RWPE2 (cell line): Measurements from ENCODE around the gene COL9A2.

Experiments used
- ATAC-seq: fragments of 200-7000 bp; cut with Tn5 transposase; 3 replicates; pipeline ENCODE4 v1.9.1; 2021; ENCODE audit warnings: low read depth
- DNase-seq: peaks from one replicate; pipeline ENCODE4 v3.0.0-alpha.2; 2020; ENCODE audit warnings: low spot score
- H3K27ac ChIP-seq: fragments of 450-650 bp; 2 replicates; pipeline ENCODE4 v1.5.1; 2017; ENCODE audit warnings: mild to moderate bottlenecking; ENCODE audit not compliant: poor library complexity, severe bottlenecking
- H3K27me3 ChIP-seq: fragments of 250-450 bp; sonication (Bioruptor Pico); 2 replicates; pipeline ENCODE4 v1.5.1; 2021; ENCODE audit warnings: mild to moderate bottlenecking, moderate library complexity; ENCODE audit not compliant: insufficient read depth, poor library complexity, severe bottlenecking
- H3K36me3 ChIP-seq: fragments of 250-450 bp; sonication (Bioruptor Pico); 2 replicates; pipeline ENCODE4 v1.5.1; 2020; ENCODE audit warnings: low read depth, mild to moderate bottlenecking, moderate library complexity
- H3K4me1 ChIP-seq: fragments of 250-450 bp; sonication (Bioruptor Pico); 2 replicates; pipeline ENCODE4 v1.5.1; 2021; ENCODE audit warnings: mild to moderate bottlenecking, moderate library complexity; ENCODE audit not compliant: insufficient read depth, poor library complexity, severe bottlenecking
- H3K4me3 ChIP-seq: fragments of 250-450 bp; sonication (Bioruptor Pico); 2 replicates; pipeline ENCODE4 v1.5.1; 2021; ENCODE audit warnings: mild to moderate bottlenecking, moderate library complexity; ENCODE audit not compliant: severe bottlenecking
- H3K9me3 ChIP-seq: fragments of 250-450 bp; sonication (Bioruptor Pico); 2 replicates; pipeline ENCODE4 v1.5.1; 2021; ENCODE audit warnings: mild to moderate bottlenecking, moderate library complexity; ENCODE audit not compliant: severe bottlenecking
- CTCF ChIP-seq: fragments of 450-650 bp; IDR thresholded peaks from one replicate; pipeline ENCODE4 v1.5.1; 2017; ENCODE audit warnings: mild to moderate bottlenecking, moderate library complexity; ENCODE audit not compliant: poor library complexity, severe bottlenecking

The COL9A2 gene

DNA sequence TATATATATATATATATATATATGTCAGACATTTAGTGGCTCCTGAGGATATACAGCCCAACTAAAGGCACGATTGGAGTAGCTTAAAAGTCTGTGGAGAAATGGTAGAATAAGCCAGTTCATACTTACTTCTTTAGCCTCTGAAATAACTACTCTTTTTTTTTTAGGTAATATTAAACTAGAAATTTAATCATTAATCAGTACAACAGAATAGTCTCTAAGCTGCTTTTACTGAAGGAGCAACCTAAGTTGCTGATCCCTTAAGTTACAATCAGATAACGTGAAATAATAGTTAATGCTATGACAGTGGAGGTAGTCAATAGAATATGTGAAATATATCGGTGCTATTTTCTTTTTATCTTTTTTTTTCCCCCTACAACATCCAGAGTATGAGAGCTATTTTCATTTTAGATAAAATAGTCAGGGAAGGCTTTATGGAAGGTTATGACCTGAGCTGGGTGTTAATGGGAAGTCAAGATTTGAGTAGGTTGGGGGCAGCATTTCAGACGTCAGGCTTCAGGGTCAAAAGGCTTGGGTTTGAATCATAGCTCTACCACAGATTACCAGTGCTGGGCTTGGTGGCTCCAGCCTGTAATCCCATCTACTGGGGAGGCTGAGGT, 43.4 kb downstream of the COL9A2 start:
- no peaks in the 10 kb centered on the region for H3K4me1 ChIP-seq
- no peak for TF ChIP-seq CTCF
- peaks cover 74% of the 10 kb centered on the region for H3K36me3 ChIP-seq
- H3K9me3 ChIP-seq, result no peaks in the 10 kb centered on the region
- no peak overlapping the region for H3K4me3 ChIP-seq
- DNase-seq, result no peak
- no peak overlapping the region for H3K27ac ChIP-seq
- no peak for ATAC-seq
- H3K27me3 ChIP-seq, result no peaks in the 10 kb centered on the region

DNA sequence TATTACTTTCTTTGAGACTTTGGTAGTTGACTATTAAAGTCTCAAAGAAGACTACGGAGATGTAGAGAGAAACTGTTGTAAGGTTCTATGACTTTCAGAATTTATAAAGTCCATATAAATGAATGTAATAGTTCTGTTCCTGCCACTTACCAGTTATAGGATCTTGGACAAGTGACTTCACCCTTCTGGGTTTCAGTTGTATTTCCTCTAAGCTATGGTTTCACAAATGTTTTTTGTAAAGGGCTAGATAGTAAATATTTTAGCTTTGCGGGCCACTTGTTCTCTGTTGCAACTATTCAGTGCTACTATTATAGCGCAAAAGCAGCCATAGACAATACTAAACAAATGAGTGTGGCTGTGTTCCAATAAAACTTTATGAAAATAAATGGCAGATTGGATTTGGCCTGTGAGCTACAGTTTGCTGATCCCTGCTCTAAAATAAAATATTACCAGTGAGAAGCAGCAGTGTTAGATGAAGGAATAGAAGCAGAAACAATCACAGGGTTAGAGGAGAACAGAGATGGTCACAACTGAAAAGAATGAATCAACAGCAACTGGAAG, 44.4 kb downstream of the COL9A2 start:
- peaks cover 78% of the 10 kb centered on the region for H3K36me3 ChIP-seq
- DNase-seq, result no peak
- TF ChIP-seq CTCF, result no peak

DNA sequence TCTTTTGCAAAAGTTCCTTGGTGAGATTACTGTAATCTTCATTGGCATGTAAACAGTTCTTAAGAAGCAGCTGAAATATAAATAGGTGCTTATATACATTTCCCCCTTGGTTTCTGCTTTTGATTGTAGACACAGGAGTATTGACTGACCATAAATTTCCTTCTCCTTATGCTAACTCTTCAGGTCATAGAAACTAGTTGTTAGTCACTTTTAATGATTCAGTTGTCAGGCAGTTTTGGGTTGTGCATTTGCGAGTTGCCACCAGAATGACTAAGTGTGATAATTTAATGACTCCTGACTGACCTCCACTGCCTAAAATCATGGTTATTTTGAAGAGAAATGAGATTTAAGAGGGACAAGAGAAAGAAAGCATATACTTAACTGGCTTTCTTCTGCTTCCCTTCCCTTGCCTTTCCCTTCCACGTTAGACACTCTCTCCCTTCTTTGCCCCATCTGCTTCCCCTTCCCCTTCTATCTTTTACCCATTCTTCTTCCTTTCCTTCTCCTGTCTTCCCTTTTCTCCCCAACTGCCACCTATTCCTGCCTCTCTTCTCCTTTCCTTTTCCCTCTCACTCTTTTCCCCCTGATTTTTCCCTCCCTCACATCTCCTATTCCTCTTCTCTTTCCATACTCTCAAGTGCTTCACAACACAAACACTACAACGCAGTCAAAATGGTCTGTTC, 46.8 kb downstream of the COL9A2 start:
- Histone ChIP-seq H3K27me3 (no peaks in the 10 kb centered on the region), H3K27ac (no peak overlapping the region), H3K4me3 (no peak overlapping the region), H3K9me3 (no peaks in the 10 kb centered on the region), H3K4me1 (peaks cover 7% of the 10 kb centered on the region), H3K36me3 (peaks cover 86% of the 10 kb centered on the region)
- DNase-seq, result no peak
- no peak for TF ChIP-seq CTCF
- ATAC-seq, result no peak

More for the DNA sequence above, 44.4 kb downstream of the COL9A2 start:
- no peak for ATAC-seq
- H3K9me3 ChIP-seq, result no peaks in the 10 kb centered on the region
- peaks cover 2% of the 10 kb centered on the region for H3K4me1 ChIP-seq
- H3K4me3 ChIP-seq, result no peak overlapping the region
- no peaks in the 10 kb centered on the region for H3K27me3 ChIP-seq
- H3K27ac ChIP-seq, result no peak overlapping the region

DNA sequence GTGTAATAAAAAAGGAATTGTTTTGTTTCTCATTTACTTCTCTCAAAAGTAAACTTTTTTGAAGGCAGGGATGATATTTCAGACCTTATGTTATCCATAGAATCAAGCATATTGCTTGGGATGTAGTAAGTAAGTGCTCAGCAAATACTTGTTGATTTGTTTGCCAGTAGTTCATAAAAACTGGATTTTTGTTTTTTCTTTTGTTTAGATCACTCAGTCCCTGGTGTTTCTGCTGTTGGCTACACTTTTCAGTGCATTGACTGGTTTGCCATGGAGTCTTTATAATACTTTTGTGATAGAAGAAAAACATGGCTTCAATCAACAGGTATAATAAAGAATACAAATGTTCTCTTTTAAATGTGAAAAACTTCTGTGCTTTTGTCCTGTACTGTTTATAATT, 48.9 kb downstream of the COL9A2 start:
- no peak overlapping the region for H3K27ac ChIP-seq
- no peak for DNase-seq
- no peaks in the 10 kb centered on the region for H3K9me3 ChIP-seq
- H3K4me1 ChIP-seq, result peaks cover 7% of the 10 kb centered on the region
- no peaks in the 10 kb centered on the region for H3K27me3 ChIP-seq
- H3K4me3 ChIP-seq, result no peak overlapping the region
- ATAC-seq, result no peak
- no peak for TF ChIP-seq CTCF
- H3K36me3 ChIP-seq, result peaks cover 91% of the 10 kb centered on the region

GRCh38 chr1:40267767-40268187, 49.3 kb downstream of the COL9A2 start:
- DNase-seq, result no peak

More at GRCh38 chr1:40267767-40268187, 49.3 kb downstream of the COL9A2 start:
- ATAC-seq, result peak; percentile 50
- Histone ChIP-seq H3K4me1 (peaks cover 7% of the 10 kb centered on the region), H3K27me3 (no peaks in the 10 kb centered on the region), H3K4me3 (no peak overlapping the region), H3K27ac (peak overlapping the region; percentile 28), H3K9me3 (no peaks in the 10 kb centered on the region), H3K36me3 (peaks cover 92% of the 10 kb centered on the region)
- TF ChIP-seq CTCF, result no peak
